ENCODE measurements around the gene SPTBN4.
"Not testable (repeated sequence)": the region's sequence is repeated elsewhere in the genome, so short reads cannot be mapped to it uniquely, and the experiment has no call there.

- TF ChIP-seq POLR2A, CTCF, EP300 (IDR thresholded peaks at IDR 0.05): not testable (repeated sequence)
Measured at GRCh38 chr19:40430242-40430641, 36.6 kb upstream of the SPTBN4 start.
